PFSK-1 (cell line): ENCODE results near the gene MRPS10.

ENCODE experiments used
- POLR2AphosphoS5 ChIP-seq: IDR thresholded peaks from 2 replicates; pipeline ENCODE4 v1.6.1; 2012; ENCODE audit warnings: low read depth, mild to moderate bottlenecking, control low read depth, low read length, moderate library complexity
- REST ChIP-seq, 2 experiments: IDR thresholded peaks; 2 replicates each; pipeline versions ENCODE4 v1.6.1 to v1.8.0; 2011 to 2012; ENCODE audit warnings: low read depth in 2 of 2, low read length in 2 of 2, control low read depth in 1 of 2, inconsistent platforms in 1 of 2, mild to moderate bottlenecking in 1 of 2, moderate library complexity in 1 of 2; ENCODE audit not compliant: insufficient read depth in 1 of 2
- SIN3A ChIP-seq: IDR thresholded peaks from 2 replicates; pipeline ENCODE4 v1.6.1; 2012; ENCODE audit warnings: mild to moderate bottlenecking, low read length, moderate library complexity, borderline replicate concordance; ENCODE audit not compliant: insufficient read depth
- TAF1 ChIP-seq: IDR thresholded peaks from 2 replicates; pipeline ENCODE4 v1.6.1; 2012; ENCODE audit warnings: low read length, control low read depth, borderline replicate concordance; ENCODE audit not compliant: insufficient read depth

- no peak for TF ChIP-seq REST (IDR thresholded peaks at IDR 0.05; ENCODE audit: insufficient read depth in 1 of 2, low read depth in 2 of 2, low read length in 2 of 2)
- TF ChIP-seq POLR2AphosphoS5: no peak
- TF ChIP-seq TAF1: no peak
- no peak for TF ChIP-seq SIN3A
Observed at GRCh38 chr6:42201382-42201781, 16.3 kb downstream of the MRPS10 start.
